GM12878 (cell line): ENCODE measurements around the gene GRIN2C. TPM values are rescaled to one million over a fixed set of nuclear protein-coding genes. Genes with fewer than 3 reads are reported as not detected.

ENCODE experiments used
- EED ChIP-seq: sonication (generic); IDR thresholded peaks from 2 replicates; pipeline ENCODE4 v1.6.1; 2016; ENCODE audit warnings: antibody characterized with exemption, low read depth
- GATAD2B ChIP-seq: fragments of 450-650 bp; conservative IDR thresholded peaks from 2 replicates; pipeline ENCODE4 v1.6.1; 2017; ENCODE audit warnings: low read depth, mild to moderate bottlenecking, moderate library complexity
- HDGF ChIP-seq: fragments of 450-650 bp; IDR thresholded peaks from 2 replicates; pipeline ENCODE4 v1.6.1; 2016; ENCODE audit warnings: antibody characterized with exemption
- NR2C1 ChIP-seq: fragments of 450-650 bp; IDR thresholded peaks from 2 replicates; pipeline ENCODE4 v1.6.1; 2017; ENCODE audit warnings: antibody characterized with exemption, mild to moderate bottlenecking, moderate library complexity
- POLR2A ChIP-seq: IDR thresholded peaks from 2 replicates; pipeline ENCODE4 v1.6.1; 2011; ENCODE audit warnings: low read depth, mild to moderate bottlenecking, low read length
- POU2F2 ChIP-seq: IDR thresholded peaks from 3 replicates; pipeline ENCODE4 v1.6.1; 2011; ENCODE audit warnings: low read depth, mild to moderate bottlenecking, low read length, borderline replicate concordance
- TAF1 ChIP-seq: IDR thresholded peaks from 2 replicates; pipeline ENCODE4 v1.6.1; 2011; ENCODE audit warnings: mild to moderate bottlenecking, low read depth, low read length, borderline replicate concordance
- YY1 ChIP-seq: IDR thresholded peaks from 2 replicates; pipeline ENCODE4 v1.6.1; 2011; ENCODE audit warnings: low read depth, mild to moderate bottlenecking, low read length
- polyA plus RNA-seq, 11 experiments: library from polyadenylated mRNA; depleted of rRNA in 4 of 11; unstranded in 6 of 11; stranded (reverse) in 5 of 11; fragments of >200 nt; fragmentation: Nextera tagmentation in 4 of 11; fragmentation: Illumina TruSeq in 1 of 11; extraction: Ambion mirVana in 4 of 11; extraction: Trizol in 1 of 11; gene quantifications; 1 replicate in 1 of 11; 2 replicates in 10 of 11; pipeline versions ENCODE4 v1.2.1 to v1.2.3, GENCODE V29; 2011 to 2016; ENCODE audit warnings: inconsistent platforms in 2 of 11, missing spikeins in 2 of 11, low read depth in 1 of 11
- total RNA-seq, 4 experiments: library from RNA; depleted of rRNA in 3 of 4; stranded (reverse); fragments of >200 nt in 3 of 4; fragmentation: Illumina TruSeq in 1 of 4; extraction: Trizol in 1 of 4; gene quantifications; 2 replicates each; pipeline versions ENCODE4 v1.2.1 to v1.2.3, GENCODE V29; 2013 to 2021
- TF ChIP-seq, protein P1 (sequence below): fragments of 450-650 bp; IDR thresholded peaks from 2 replicates; pipeline ENCODE4 v1.6.1; 2018; ENCODE audit warnings: borderline replicate concordance, mild to moderate bottlenecking; ENCODE audit not compliant: partially characterized antibody
- TF ChIP-seq, protein P2 (sequence below): fragments of 450-650 bp; conservative IDR thresholded peaks from 2 replicates; pipeline ENCODE4 v1.6.1; 2017; ENCODE audit warnings: mild to moderate bottlenecking, moderate library complexity
- TF ChIP-seq, protein P3 (sequence below): fragments of 450-650 bp; IDR thresholded peaks from 2 replicates; pipeline ENCODE4 v1.6.1; 2016; ENCODE audit warnings: mild to moderate bottlenecking

The GRIN2C gene
- total and polyA plus RNA-seq, 10 of the 15 experiments (the other 5 are each of a cell fraction or from before 2014, with no cell fraction given) = 0.01 to 0.20 (median 0.11) TPM; not detected in 2

DNA sequence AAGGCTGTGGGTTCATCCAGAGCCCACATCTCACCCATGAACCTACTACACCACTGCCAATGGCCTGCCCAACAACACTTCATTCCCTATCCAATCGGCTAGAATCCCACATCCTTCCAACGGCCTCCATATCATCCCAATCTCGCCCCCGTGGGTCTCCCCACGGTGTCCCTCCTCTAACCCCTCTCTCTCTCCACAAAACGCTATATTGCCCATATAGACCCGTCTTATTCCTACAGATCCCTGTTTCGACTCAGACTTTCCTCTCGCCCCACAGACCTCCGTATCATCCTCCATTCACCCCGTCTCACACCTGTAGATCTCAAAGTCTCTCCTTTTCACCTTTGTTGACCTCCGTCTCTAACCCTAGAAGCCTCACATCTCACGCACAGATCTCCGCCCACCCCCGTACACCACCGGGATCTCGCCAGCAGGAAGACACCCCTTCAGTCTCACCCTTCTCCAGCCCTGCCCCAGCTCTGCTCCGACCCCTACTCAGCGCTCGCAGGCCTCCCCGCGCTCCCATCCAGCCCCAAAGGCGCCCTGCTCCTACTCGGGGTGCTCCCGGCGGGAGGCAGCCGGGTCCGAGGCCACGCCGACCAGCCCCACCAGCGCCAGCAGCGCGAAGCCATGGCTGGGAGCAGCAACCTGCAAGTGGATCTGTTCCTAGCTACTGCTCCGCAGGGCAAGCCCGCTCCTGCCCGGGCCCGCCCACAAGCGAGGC is 12.8 kb upstream of the GRIN2C start, which contains the start of gene FDXR (continued):
- TF ChIP-seq EED (no peak), POLR2A (peak; percentile 84), HDGF (peak; percentile 87), POU2F2 (peak; percentile 74; the same call in 2 of the 3 replicates), GATAD2B (0 out of 2 replicates have a peak, but pooled peaks have one; percentile 15), YY1 (0 out of 2 replicates have a peak, but pooled peaks have one; percentile 40), NR2C1 (no peak), TAF1 (peak; percentile 82)
- TF ChIP-seq, protein P1, sequence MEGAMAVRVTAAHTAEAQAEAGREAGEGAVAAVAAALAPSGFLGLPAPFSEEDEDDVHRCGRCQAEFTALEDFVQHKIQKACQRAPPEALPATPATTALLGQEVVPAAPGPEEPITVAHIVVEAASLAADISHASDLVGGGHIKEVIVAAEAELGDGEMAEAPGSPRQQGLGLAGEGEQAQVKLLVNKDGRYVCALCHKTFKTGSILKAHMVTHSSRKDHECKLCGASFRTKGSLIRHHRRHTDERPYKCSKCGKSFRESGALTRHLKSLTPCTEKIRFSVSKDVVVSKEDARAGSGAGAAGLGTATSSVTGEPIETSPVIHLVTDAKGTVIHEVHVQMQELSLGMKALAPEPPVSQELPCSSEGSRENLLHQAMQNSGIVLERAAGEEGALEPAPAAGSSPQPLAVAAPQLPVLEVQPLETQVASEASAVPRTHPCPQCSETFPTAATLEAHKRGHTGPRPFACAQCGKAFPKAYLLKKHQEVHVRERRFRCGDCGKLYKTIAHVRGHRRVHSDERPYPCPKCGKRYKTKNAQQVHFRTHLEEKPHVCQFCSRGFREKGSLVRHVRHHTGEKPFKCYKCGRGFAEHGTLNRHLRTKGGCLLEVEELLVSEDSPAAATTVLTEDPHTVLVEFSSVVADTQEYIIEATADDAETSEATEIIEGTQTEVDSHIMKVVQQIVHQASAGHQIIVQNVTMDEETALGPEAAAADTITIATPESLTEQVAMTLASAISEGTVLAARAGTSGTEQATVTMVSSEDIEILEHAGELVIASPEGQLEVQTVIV = peak; percentile 16
- TF ChIP-seq, protein P2, sequence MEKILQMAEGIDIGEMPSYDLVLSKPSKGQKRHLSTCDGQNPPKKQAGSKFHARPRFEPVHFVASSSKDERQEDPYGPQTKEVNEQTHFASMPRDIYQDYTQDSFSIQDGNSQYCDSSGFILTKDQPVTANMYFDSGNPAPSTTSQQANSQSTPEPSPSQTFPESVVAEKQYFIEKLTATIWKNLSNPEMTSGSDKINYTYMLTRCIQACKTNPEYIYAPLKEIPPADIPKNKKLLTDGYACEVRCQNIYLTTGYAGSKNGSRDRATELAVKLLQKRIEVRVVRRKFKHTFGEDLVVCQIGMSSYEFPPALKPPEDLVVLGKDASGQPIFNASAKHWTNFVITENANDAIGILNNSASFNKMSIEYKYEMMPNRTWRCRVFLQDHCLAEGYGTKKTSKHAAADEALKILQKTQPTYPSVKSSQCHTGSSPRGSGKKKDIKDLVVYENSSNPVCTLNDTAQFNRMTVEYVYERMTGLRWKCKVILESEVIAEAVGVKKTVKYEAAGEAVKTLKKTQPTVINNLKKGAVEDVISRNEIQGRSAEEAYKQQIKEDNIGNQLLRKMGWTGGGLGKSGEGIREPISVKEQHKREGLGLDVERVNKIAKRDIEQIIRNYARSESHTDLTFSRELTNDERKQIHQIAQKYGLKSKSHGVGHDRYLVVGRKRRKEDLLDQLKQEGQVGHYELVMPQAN = peak; percentile 64; the same call in 1 of the 2 replicates
- TF ChIP-seq, protein P3, sequence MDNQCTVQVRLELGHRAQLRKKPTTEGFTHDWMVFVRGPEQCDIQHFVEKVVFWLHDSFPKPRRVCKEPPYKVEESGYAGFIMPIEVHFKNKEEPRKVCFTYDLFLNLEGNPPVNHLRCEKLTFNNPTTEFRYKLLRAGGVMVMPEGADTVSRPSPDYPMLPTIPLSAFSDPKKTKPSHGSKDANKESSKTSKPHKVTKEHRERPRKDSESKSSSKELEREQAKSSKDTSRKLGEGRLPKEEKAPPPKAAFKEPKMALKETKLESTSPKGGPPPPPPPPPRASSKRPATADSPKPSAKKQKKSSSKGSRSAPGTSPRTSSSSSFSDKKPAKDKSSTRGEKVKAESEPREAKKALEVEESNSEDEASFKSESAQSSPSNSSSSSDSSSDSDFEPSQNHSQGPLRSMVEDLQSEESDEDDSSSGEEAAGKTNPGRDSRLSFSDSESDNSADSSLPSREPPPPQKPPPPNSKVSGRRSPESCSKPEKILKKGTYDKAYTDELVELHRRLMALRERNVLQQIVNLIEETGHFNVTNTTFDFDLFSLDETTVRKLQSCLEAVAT = peak; percentile 60
